Islet of Langerhans (tissue), 1 donor: Measurements from ENCODE around the gene ERVFRD-1.
"Not testable (repeated sequence)": the region's sequence is repeated elsewhere in the genome, so short reads cannot be mapped to it uniquely, and the experiment has no call there.

Source experiments
- FAIRE-seq: peaks from one replicate; lab custom pipeline; 2011; peaks lifted over from hg19 to GRCh38; lab: Jason Lieb, UNC

The ERVFRD-1 gene

DNA sequence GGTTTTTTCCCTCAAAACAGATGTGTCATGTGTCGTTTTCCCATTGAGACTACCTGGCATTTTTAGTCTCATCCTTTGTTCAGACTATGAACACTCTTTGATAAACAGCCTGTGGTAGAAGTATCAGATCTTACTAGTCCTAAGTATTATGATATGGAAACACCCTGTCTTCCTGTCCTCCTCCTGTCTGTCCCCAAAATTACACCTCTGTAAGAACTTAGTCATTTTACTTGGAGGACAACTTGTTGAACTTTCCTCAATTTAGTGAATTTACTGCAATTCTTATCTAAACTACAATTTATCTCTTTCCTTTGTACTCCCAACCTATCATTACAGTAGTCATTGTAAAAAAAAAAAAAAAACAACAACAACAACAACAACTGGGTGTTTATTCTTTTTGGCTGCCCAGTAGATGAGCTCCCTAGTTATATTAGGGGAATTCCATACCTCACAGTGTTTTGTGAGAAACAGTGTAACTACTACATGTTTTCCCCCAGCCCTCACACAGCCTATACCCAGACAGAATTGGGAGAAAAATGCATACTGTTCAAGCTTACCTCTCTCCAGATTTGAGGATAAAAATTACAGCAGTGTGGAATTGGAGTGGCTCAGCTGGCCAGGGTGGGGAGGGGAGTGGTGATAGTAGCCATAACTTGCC is 18.5 kb upstream of the ERVFRD-1 start:
- no peak for FAIRE-seq

DNA sequence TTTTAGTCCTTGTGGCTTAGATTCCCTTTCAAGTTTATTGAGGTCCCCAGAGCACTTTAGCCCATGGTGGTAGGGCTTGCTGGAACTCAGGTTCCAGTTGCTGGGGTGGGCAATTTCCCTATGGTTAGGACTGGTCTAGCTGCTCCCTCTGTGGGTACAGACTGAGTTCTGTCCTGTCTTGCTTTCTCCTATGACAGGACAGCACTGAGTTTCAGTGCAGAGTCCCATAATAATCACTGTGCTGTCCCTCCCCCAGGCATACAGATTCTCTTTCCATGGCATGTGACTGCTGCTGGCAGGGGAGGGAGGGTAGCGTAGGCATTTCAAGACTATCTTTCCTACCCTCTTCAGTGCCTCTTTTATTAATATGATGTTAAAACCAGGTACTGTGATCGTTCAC is 17.1 kb upstream of the ERVFRD-1 start:
- no peak for FAIRE-seq

DNA sequence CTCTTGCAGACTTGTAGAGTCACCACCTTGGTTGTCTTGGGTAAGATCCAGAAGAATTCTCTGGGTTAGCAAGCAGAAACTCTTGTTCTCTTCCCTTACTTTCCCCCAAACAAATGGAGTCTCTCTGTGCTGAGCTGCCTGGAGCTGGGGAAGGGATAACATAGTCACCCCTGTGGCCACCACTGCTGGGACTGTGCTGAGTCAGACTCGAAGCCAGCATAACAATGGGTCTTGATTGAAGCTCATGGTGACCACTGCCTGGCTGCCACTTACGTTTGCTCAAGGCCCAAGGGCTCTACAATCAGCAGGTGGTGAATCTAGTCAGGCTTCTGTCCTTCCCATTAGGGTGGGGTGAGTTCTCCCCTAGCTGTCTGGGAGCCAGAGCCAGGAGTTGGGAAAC is 15.4 kb upstream of the ERVFRD-1 start:
- FAIRE-seq = no peak

DNA sequence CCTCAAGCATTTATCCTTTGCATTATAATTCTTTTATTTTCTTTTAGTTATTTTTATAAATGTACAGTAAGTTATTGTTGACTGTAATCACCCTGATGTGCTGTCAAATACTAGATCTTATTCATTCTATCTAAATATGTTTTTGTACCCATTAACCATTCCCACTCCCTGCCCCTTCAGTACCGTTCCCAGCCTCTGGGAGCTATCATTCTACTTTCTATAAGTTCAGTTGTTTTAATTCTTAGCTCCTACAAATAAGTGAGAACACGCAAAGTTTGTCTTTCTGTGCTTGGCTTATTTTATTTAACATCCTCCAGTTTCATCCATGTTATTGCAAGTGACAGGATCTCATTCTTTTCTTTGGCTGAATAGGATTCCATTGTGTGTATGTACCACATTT is 12.5 kb upstream of the ERVFRD-1 start:
- FAIRE-seq = no peak

DNA sequence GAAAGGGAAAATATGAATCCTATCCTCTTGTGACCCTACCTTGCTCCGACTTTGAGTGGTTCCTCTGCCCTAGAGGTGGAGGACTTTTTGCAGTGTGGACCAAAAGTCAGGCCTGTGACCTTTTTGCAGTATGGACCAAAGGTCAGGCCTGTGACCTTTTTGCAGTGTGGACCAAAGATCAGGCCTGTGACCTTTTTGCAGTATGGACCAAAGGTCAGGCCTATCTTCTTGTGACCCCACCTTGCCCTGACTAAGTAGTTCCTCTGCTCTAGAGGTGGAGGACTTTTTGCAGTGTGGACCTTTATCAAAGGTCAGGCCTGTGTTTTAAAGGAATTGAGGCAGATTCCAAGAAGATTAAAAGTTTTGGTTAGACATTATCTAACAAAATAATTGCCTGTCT is 10.9 kb upstream of the ERVFRD-1 start:
- no peak for FAIRE-seq

DNA sequence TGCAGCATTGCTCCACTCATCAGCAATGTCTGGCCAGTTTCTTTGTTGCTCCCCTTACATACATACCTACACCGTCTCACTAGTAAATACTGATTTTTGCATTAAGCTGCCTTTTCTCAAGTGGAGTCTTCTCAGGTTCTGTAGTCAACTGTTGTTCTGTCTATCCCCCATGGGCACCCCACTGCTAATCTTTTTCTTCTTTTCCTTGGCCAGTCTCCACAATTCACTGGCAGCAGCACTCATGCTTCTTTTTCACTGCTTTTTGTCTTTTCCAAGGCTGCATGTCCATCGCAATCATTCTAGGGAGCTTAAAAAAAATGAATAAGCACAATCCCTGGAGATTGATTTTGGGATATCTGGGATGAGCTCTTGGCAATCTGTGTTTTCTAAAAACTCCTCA is 10.3 kb upstream of the ERVFRD-1 start:
- FAIRE-seq = no peak

DNA sequence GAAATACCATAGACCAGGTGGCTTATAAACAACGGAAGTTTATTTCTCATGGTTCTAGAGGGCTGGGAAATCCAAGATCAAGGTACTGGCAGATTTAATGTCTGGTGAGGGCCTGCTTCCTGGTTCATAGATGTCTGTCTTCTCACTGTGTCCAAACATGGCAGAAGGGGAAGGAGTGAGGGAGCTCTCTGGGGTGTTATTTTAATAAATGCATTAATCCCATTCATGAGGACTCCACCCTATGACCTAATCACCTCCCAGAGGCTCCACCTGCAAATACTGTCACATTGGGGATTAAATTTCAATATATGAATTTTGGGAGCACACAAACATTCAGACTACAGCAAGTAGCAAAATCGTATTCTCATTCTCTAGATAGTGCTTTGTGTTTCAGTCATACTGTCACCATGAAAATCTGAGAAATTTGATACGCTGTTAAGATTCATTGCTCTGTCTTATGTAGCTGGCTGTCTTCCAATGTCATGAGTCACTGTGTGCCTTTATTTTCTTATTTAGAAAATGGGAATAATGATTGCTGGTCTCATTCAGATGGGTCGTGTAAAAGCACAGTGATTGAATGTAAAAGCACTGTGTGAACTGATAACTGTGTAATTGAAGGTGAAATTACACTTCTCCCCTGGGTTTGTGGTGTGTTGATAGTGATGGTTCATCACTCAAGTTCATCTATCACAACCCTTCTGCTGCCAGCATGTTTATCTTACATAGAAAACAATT is 8.9 kb upstream of the ERVFRD-1 start:
- no peak for FAIRE-seq

DNA sequence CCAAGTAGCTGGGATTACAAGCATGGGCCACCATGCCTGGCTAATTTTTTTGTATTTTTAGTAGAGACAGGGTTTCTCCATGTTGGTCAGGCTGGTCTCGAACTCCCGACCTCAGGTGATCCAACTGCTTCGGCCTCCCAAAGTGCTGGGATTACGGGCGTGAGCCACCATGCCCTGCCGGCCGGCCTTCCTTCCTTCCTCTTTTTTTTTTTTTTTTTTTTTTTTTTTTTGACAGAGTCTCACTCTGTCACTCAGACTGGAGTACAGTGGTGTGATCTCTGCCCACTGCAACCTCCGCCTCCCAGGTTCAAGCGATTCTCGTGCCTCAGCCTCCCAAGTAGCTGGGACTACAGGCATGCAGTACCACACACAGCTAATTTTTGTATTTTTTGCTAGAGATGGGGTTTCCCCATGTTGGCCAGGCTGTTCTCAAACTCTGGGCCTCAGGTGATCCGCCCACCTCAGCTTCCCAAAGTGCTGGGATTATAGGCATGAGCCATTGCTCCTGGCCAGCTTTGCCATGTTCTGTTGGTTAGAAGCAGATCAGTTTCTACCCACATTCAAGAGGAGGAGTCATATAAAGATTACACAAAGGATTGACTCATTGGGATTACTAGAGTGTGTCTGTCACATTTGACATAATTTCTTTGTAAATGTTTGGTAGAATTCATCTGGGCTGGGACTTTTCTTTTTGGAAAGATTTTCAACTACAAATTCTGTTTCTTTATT is 4.4 kb upstream of the ERVFRD-1 start:
- FAIRE-seq = not testable (repeated sequence)

DNA sequence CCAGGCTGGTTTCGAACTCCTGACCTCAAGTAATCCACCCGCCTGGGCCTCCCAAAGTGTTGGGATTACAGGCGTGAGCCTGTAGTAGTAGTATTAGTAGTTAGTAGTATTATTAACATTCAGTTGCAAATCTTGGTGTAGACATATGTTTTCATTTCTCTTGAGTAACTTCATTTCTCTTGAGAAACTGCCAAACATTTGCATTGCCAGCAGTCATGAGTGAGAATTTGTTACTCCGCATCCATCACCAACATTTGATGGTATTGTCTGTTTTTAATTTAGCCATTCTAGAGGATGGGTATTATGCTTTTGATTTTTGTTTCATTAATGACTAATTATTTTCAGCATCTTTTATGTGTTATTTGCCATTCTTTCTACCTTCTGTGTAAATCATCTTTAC is 1.5 kb upstream of the ERVFRD-1 start:
- no peak for FAIRE-seq

DNA sequence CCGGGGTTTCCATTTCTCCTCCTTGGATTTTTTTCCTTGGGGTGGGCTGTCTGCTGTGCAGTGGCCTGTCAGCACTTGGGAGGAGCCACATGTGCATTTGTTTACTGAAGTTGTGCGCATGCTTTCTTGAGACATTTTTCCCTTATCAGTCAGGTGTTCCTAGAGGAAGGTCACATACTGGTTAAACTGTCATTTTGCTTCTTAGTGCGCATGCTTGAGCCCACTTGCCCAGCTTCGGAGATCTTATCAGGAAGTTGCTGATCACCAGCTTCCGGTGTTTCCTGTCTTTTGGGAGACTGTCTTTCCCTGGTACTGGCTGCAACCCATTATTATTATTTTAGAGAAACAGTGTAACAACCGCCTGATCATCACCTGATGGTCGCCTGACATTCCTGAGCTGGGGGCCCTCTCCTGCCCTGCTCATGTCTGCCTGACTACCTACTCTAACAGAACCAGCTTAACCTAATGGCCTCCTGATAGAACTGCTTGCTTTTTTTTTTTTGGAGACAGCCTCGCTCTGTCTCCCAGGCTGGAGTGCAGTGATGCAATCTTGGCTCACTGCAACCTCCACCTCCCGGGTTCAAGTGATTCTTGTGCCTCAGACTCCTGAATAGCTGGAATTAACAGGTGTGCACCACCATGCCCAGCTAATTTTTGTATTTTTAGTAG is 378 bp upstream of the ERVFRD-1 start:
- FAIRE-seq = no peak

DNA sequence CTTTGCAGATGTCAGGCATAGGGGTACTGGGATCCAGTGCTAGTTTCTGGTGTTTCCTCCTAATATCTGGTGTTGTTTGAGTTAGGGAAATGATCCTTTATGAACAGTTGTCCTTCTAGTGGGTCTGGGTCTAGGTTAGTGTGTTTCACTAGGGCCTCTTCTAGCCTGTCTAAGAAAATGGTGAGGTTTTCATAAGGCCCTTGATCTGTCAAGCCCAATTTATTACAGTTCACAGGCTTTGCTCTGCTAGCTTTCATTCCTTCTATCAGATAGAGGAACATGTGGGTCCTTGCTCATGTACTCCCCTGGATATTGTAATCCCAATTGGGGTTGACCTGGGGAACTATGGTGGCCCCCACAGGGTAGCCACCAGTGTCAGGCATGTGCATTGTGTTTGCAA is 2.8 kb downstream of the ERVFRD-1 start:
- no peak for FAIRE-seq

DNA sequence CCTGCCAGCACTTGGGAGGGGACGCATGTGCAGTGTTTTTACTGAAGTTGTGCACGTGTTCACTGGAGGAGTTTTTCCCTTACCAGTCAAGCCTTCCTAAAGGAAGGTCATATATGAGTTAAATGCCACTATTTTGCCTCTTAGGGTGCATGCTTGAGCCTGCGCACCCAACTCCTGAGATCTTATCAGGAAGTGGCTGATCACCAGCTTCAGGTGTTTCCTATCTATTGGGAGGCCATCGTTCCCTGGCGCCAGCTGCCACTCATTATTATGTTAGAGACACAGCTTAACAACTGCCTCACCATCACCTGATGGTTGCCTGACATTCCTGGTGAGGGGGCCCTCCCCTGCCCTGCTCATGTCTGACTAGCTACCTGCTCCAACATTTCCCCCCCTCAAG is 8.5 kb downstream of the ERVFRD-1 start:
- FAIRE-seq = no peak

DNA sequence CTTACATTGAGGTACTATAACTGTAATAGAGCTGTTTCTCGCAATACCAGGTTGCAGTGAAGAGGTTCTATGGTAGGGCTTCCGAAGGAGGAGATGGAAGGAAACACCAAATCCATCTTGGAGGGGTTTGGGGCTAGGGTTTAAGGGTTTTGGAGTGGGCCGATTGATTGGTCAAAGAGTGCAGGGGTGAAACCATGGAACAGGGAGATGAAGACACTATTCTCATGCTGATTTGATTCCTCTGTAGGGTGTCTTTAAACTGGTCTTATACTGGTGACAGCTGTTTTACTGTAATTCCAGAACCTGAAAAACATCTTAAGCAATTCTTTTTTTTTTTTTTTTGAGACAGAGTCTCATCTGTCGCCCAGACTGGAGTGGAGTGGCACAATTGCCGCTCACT is 10.1 kb downstream of the ERVFRD-1 start:
- FAIRE-seq = no peak

DNA sequence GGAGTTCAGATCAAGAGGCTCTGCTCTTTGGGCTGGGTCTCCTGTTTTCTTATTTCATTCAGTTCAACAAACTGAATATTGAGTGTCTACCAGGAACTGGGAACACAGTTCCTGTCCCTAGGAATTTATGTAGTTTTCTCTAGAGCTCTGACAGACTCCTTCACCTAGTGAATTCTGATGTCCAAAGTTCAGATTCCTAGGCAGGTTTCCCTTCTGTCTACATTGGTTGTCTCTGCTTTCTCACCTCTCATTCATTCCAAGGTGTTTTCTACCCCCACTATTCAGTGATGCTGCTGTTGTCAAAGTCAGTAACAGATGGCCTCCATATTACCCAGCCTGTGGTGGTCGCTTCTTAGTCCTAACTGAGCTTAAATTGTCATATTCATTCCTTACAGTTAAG is 13.5 kb downstream of the ERVFRD-1 start:
- no peak for FAIRE-seq

DNA sequence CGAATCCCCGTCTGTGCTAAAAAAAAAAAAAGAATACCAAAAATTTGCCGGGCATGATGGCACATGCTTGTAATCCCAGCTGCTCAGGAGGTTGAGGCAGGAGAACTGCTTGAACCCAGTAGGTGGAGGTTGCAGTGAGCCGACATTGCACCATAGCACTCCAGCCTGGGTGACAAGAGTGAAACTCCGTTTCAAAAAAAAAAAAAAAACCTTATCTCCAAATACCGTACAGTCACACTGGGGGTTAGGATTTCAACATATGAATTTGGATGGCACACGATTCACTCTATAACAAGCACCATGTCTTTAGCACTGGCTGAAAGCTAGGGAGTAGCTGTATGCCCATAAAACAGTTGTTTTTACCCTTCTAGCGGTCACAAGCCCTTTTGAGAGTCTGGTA is 14.0 kb downstream of the ERVFRD-1 start:
- no peak for FAIRE-seq

DNA sequence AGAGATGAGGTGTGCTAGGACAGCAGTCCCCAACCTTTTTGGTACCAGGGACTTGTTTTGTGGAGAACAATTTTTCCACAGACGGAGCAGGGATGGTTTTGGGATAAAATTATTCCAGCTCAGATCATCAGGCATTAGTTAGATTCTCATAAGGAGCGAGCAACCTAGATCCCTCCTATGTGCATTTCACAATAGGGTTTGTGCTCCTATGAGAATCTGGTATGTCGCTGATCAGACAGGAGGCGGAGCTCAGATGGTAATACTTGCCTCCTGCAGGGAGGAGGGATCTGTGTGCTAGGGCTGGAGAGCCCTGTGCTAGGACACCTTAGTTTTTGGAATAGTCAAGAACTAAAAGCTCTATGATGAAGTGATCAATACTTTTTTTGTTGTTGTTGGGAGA is 15.4 kb downstream of the ERVFRD-1 start:
- FAIRE-seq = no peak

DNA sequence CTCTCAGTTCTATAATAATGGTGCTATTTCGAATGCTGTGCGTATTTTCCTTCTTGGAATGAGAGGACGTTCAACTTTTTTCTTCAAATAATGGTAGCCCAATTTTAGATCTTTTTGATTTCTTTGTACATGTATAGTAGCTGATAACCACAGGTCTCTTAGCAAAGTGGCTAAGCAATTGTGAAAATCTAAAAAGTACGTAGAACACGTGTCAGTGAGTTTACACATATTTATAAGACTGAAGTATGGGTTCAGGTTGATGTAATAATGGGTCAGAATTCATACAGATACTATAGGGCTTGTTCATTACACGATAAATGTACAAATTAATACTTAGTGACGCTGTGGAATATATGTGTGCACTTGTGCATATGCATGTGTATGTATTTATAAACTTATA is 16.6 kb downstream of the ERVFRD-1 start:
- no peak for FAIRE-seq

DNA sequence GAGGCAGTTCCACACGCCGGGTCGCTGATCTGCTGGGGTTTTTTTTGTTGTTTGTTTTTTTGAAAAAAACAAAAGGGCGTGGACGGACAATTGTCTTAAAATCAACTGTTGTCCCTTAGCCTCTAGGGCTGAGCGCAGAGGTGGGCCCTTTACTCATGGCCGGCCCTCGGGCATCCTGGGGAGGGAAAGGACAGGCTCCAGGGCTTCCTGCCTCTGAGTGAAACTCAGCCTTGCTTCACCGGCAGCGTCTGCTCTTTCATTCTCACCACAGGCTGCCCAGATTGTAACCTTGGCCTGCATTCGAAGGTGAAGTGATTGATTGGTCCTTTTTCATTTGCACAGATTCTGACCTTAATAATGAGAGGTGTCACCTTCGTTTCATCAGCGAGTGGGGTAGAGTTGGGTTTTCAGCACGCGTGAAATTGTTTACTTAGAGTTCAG is 17.1 kb downstream of the ERVFRD-1 start:
- no peak for FAIRE-seq

DNA sequence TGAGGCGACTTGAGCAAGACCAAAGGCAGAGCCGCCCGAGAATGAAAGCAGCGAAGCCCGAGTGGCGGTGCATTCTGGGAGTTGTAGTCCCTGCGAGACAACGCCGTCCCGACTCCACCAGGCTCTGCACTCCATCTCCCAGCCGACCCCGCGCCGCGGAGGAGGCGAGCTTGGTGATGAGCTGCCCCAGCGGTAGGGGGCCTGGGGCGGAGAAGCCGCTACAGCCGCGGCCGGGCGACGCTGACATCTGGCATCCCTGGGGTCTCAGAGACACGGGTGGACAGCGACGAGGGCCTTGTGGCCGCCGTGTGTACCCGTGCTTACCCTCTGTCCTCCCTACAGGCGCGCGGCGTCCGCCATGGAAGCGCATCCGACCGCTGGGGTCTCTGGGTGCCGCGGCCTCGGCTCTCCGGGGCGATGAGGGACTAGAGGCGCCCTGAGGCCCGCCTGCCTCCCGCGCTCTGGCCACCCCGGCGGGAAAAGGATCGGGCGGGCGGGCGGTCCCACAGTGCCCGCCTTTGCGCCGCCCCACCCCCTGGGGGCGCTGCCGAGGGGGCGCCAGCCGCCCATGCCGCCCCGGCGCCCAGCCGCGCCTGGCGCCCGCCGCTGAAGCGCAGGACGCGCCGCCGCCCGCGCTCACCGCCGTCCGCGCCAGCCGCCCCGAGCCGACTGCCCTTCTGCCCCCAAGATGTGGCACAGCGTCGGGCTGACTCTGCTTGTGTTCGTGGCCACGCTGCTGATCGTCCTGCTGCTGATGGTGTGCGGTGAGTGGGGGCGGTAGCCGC is 17.7 kb downstream of the ERVFRD-1 start, which contains the start of gene SMIM13:
SMIM13 (plus strand) TSS at position 209 of the 785 bp plus-strand sequence; CDS start at position 689, 480 bp downstream.
- no peak for FAIRE-seq

DNA sequence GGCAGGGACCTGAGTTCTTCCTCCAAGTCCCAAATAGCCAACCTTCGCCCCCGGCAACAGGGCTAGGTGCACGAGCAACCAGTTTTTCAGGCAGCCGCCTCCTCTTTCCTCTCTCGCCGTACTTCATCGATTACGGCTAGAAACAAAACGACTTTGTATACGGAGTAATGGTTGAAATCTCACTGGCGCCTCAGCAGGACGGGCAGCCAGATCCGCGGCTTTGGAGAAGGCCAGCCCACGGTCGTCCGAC is 18.2 kb downstream of the ERVFRD-1 start:
- no peak for FAIRE-seq

DNA sequence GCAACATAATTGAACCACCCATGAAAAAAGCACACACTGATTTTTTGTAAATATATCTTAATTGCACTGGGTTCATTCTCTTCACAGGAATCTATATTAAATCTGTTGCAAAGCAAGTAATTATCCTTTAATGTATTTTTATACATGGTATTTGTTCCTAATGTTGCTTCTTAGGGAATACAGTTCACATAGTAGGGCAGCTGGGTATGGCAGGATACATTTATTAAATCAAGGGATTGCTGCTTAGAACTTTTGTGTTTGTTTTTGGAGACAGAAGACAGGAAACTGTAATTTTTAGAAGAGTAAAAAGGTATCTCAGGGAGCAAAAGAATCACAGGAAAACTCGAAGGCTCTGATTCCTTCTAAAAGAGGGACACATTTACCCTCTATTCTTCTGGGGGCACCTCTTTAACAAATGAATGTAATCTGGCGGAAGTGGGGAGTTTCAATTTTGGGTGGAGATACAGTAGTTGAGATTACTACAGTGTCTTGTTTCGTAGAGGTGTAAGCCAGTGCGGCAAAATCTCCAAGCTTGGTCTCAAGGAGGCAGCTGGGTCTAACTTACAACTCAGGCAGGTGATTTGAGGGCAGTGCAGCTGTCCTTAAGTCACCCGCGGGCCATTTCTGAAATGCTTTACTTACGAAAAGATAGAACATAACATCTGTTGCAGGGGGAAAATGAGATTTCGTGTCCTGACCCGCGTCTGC is 18.7 kb downstream of the ERVFRD-1 start:
- FAIRE-seq = no peak

DNA sequence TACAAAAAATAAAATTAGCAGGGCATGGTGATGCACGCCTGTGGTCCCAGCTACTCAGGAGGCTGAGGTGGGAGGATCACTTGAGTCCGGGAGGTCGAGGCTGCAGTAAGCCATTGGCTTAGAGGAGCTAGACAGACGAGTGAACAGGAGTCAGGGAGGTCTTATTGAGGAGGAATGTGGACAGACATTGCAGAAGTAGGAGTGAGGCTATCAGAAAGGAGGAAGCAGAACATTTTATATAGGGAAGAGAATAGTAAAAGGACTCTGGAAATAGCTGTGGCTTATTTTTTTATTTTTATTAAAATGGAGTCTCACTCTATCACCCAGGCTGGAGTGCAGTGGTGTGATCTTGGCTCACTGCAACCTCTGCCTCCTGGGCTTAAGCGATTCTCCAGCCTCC is 20.4 kb downstream of the ERVFRD-1 start:
- FAIRE-seq = not testable (repeated sequence)
